Endothelial cell of umbilical vein (primary cell): ENCODE data around the gene SLC5A10. TPM values are rescaled to one million over a fixed set of nuclear protein-coding genes. Genes with fewer than 3 reads are reported as not detected.

Source experiments
- BruUV-seq: library from RNA; stranded (reverse); fragments of 400-500 nt; replicated peaks from 2 replicates; lab custom pipeline; 2021; lab: Mats Ljungman, UMichigan
- CTCF ChIA-PET: fragments of 300-600, 350-600 bp; sonication (Branson Sonifier 250); formaldehyde crosslinking; loops from one replicate; lab custom pipeline; 2021; ENCODE audit warnings: antibody characterized with exemption, inconsistent platforms; lab: Charles Lee
- POLR2A ChIA-PET: fragments of 300-600, 350-600 bp; sonication (Branson Sonifier 250); formaldehyde crosslinking; loops from one replicate; lab custom pipeline; 2021; ENCODE audit warnings: antibody characterized with exemption, inconsistent platforms; lab: Charles Lee
- DNase-seq: peaks from one replicate; pipeline ENCODE4 v3.0.0-alpha.2; 2011; ENCODE audit warnings: low read depth, low spot score
- FAIRE-seq: peaks from 2 replicates; lab custom pipeline; 2011; peaks lifted over from hg19 to GRCh38; lab: Jason Lieb, UNC
- H2AFZ ChIP-seq: 2 replicates; pipeline ENCODE4 v1.6.0; 2012; ENCODE audit warnings: low read depth, low read length, control low read depth, inconsistent platforms
- H3K27ac ChIP-seq: 2 replicates; pipeline ENCODE4 v1.5.1; 2011; ENCODE audit warnings: low read depth, mild to moderate bottlenecking, control low read depth, low read length, moderate library complexity; ENCODE audit not compliant: insufficient read depth
- H3K27me3 ChIP-seq, 2 experiments: 2 replicates each; pipeline versions ENCODE4 v1.6.0 to v1.6.1; 2011; ENCODE audit warnings: low read length in 2 of 2, mixed read lengths in 1 of 2; ENCODE audit not compliant: control insufficient read depth in 2 of 2, insufficient read depth in 2 of 2
- H3K36me3 ChIP-seq, 2 experiments: 2 replicates in 1 of 2; 3 replicates in 1 of 2; pipeline ENCODE4 v1.5.1; 2011; ENCODE audit warnings: low read length in 2 of 2, mild to moderate bottlenecking in 1 of 2, moderate library complexity in 1 of 2; ENCODE audit not compliant: control insufficient read depth in 2 of 2, insufficient read depth in 2 of 2; ENCODE audit errors: extremely low read depth in 1 of 2
- H3K4me1 ChIP-seq: 3 replicates; pipeline ENCODE4 v1.5.1; 2011; ENCODE audit warnings: mild to moderate bottlenecking, low read length; ENCODE audit not compliant: control insufficient read depth, insufficient read depth; ENCODE audit errors: extremely low read depth
- H3K4me2 ChIP-seq: 2 replicates; pipeline ENCODE4 v1.6.1; 2011; ENCODE audit warnings: low read length, control low read depth, mixed read lengths; ENCODE audit not compliant: insufficient read depth
- H3K4me3 ChIP-seq, 3 experiments: fragments of 200-600 bp in 1 of 3; sonication (generic), shearing (Covaris generic) in 1 of 3; replicated peaks in 1 of 3; 2 replicates each; pipeline ENCODE4 v1.5.1; 2011 to 2016; ENCODE audit warnings: control low read depth in 3 of 3, low read length in 3 of 3, mild to moderate bottlenecking in 2 of 3, inconsistent platforms in 1 of 3, low read depth in 1 of 3, moderate library complexity in 1 of 3; ENCODE audit not compliant: insufficient read depth in 1 of 3
- H3K79me2 ChIP-seq: 2 replicates; pipeline ENCODE4 v1.6.0; 2012; ENCODE audit warnings: low read length, inconsistent platforms; ENCODE audit not compliant: control insufficient read depth, insufficient read depth
- H3K9ac ChIP-seq: replicated peaks from 2 replicates; pipeline ENCODE3; 2011; ENCODE audit warnings: low read length, control low read depth; ENCODE audit not compliant: insufficient read depth; ENCODE audit errors: extremely low read depth
- H3K9me1 ChIP-seq: replicated peaks from 3 replicates; pipeline ENCODE4 v1.6.0; 2011; ENCODE audit warnings: mild to moderate bottlenecking, low read length; ENCODE audit not compliant: control insufficient read depth, insufficient read depth; ENCODE audit errors: extremely low read depth
- H3K9me3 ChIP-seq: replicated peaks from 2 replicates; pipeline ENCODE4 v1.5.1; 2012; ENCODE audit warnings: low read length, inconsistent platforms; ENCODE audit not compliant: control insufficient read depth, insufficient read depth
- H4K20me1 ChIP-seq: replicated peaks from 2 replicates; pipeline ENCODE3; 2011; ENCODE audit warnings: mild to moderate bottlenecking, low read length; ENCODE audit not compliant: control insufficient read depth, insufficient read depth; ENCODE audit errors: extremely low read depth
- EZH2 ChIP-seq: IDR thresholded peaks from 2 replicates; pipeline ENCODE4 v1.6.1; 2012; ENCODE audit warnings: borderline replicate concordance, low read depth, mild to moderate bottlenecking, moderate library complexity, low read length, inconsistent platforms; ENCODE audit not compliant: severe bottlenecking
- FOS ChIP-seq: IDR thresholded peaks from 2 replicates; pipeline ENCODE4 v1.6.1; 2011; ENCODE audit warnings: mild to moderate bottlenecking, low read length, moderate library complexity, borderline replicate concordance; ENCODE audit not compliant: insufficient read depth
- GATA2 ChIP-seq: IDR thresholded peaks from 2 replicates; pipeline ENCODE4 v1.7.0; 2011; ENCODE audit warnings: low read depth, mild to moderate bottlenecking, moderate library complexity, mixed read lengths, low read length; ENCODE audit not compliant: insufficient read length, insufficient read depth
- JUN ChIP-seq: IDR thresholded peaks from 2 replicates; pipeline ENCODE4 v1.6.1; 2011; ENCODE audit warnings: borderline replicate concordance, low read depth; ENCODE audit not compliant: insufficient read length, insufficient read depth
- MYC ChIP-seq: IDR thresholded peaks from one replicate; pipeline ENCODE4 v1.6.1; 2011; ENCODE audit warnings: mild to moderate bottlenecking, low read depth, low read length
- POLR2A ChIP-seq: IDR thresholded peaks from 2 replicates; pipeline ENCODE4 v1.6.1; 2012; ENCODE audit warnings: low read depth, mild to moderate bottlenecking, control low read depth, low read length
- POLR2AphosphoS5 ChIP-seq: IDR thresholded peaks from 2 replicates; pipeline ENCODE4 v1.6.1; 2012; ENCODE audit warnings: low read depth, mild to moderate bottlenecking, control low read depth, low read length, moderate library complexity; ENCODE audit not compliant: insufficient read depth
- dilution Hi-C: fragments of 300-500 bp; cut with MboI; formaldehyde crosslinking; loops from one replicate; pipeline ENCODE4 v1.15.0; 2019; ENCODE audit warnings: low sequenced_read_pairs; ENCODE audit not compliant: extremely low pct_ligation_motif_present
- intact Hi-C: fragments of 100-400 bp; cut with micrococcal nuclease; formaldehyde crosslinking; loops from one replicate; pipeline ENCODE4 v1.10.0; 2022
- polyA plus RNA-seq, 4 experiments: library from polyadenylated mRNA; depleted of rRNA in 3 of 4; stranded (reverse) in 3 of 4; unstranded in 1 of 4; fragments of >200 nt; gene quantifications; 2 replicates each; pipeline versions ENCODE4 v1.2.1 to v1.2.3, GENCODE V29; 2011 to 2012; ENCODE audit warnings: missing spikeins in 1 of 4
- total RNA-seq: library from RNA; stranded (reverse); gene quantifications from 2 replicates; pipeline ENCODE4 v1.2.3, GENCODE V29; 2021
- TF ChIP-seq, protein P1 (sequence below): IDR thresholded peaks from 2 replicates; pipeline ENCODE4 v1.6.1; 2011; ENCODE audit not compliant: insufficient read depth, insufficient read length
- TF ChIP-seq, protein P2 (sequence below), 2 donors: IDR thresholded peaks; 1 replicate in 1 of 2; 2 replicates in 1 of 2; pipeline ENCODE4 v1.5.1; 2011; ENCODE audit warnings: low read length in 2 of 2, mild to moderate bottlenecking in 2 of 2, moderate library complexity in 2 of 2, control low read depth in 1 of 2, inconsistent platforms in 1 of 2, low read depth in 1 of 2; ENCODE audit not compliant: insufficient read depth in 1 of 2; ENCODE audit errors: extremely low read depth in 1 of 2

The SLC5A10 gene
- total and polyA plus RNA-seq, 2 donors (not counting 3 experiments of a cell fraction or from before 2014, with no cell fraction given): not detected

DNA sequence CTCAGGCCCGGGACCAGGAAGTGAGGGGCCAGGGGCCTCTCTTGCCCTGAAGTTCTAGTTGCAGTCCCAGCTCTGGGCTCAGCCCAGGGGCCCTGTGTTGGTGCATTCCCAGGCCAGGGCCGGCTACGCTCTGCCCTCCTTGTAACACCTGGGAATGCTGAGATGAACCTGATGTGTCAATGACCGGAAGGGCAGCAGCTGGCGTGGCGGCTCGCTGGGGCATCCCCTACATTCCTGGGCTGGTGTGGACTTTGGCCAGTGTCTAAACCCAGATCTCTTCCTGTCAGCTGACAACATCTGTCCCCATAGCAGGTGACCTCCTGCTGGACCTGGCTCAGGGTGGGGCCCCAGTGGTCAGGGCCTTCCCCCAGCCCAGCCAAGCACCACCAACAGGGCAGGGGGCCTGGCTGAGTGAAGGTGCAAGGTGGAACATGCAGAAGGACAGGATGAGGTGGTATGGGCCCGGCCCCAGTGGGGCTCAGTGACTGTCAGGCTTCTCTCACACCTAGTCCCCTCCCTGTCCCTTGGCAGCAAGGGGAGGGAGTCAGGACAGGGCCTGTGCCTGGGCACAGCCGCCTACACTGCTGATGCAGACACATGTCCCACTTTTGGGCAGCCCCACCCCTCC lies 36.7 kb downstream of the SLC5A10 start:
- FAIRE-seq (no peak), DNase-seq (no peak)
- POLR2A ChIA-PET: no interaction called here
- Histone ChIP-seq H3K27me3 (no peaks in the 10 kb centered on the region), H3K4me1 (no peaks in the 10 kb centered on the region), H3K36me3 (no peaks in the 10 kb centered on the region), H3K9me1 (no peaks in the 10 kb centered on the region), H3K9me3 (no peaks in the 10 kb centered on the region), H3K9ac (no peak overlapping the region), H4K20me1 (no peaks in the 10 kb centered on the region), H3K4me3 (no peak overlapping the region), H3K79me2 (peaks cover 11% of the 10 kb centered on the region), H2AFZ (no peak overlapping the region), H3K4me2 (no peak overlapping the region), H3K27ac (no peak overlapping the region)
- no TSS peak for BruUV-seq
- intact Hi-C loops (no loop called here), dilution Hi-C loops (no loop called here)
- CTCF ChIA-PET: no interaction called here
- TF ChIP-seq JUN: no peak
- TF ChIP-seq EZH2: no peak
- TF ChIP-seq POLR2A: no peak
- no peak for TF ChIP-seq FOS
- no peak for TF ChIP-seq POLR2AphosphoS5
- no peak for TF ChIP-seq GATA2
- TF ChIP-seq, protein P1, sequence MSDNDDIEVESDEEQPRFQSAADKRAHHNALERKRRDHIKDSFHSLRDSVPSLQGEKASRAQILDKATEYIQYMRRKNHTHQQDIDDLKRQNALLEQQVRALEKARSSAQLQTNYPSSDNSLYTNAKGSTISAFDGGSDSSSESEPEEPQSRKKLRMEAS: no peak
- TF ChIP-seq, protein P2, sequence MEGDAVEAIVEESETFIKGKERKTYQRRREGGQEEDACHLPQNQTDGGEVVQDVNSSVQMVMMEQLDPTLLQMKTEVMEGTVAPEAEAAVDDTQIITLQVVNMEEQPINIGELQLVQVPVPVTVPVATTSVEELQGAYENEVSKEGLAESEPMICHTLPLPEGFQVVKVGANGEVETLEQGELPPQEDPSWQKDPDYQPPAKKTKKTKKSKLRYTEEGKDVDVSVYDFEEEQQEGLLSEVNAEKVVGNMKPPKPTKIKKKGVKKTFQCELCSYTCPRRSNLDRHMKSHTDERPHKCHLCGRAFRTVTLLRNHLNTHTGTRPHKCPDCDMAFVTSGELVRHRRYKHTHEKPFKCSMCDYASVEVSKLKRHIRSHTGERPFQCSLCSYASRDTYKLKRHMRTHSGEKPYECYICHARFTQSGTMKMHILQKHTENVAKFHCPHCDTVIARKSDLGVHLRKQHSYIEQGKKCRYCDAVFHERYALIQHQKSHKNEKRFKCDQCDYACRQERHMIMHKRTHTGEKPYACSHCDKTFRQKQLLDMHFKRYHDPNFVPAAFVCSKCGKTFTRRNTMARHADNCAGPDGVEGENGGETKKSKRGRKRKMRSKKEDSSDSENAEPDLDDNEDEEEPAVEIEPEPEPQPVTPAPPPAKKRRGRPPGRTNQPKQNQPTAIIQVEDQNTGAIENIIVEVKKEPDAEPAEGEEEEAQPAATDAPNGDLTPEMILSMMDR (IDR thresholded peaks at IDR 0.05; ENCODE audit: extremely low read depth in 1 of 2, insufficient read depth in 1 of 2, low read depth in 1 of 2, low read length in 2 of 2): no peak
- no peak for TF ChIP-seq MYC
